GM19238 (cell line): ENCODE results near the gene TRAPPC5.

Experiments
- DNase-seq: peaks from one replicate; pipeline ENCODE4 v3.0.0; 2011; ENCODE audit warnings: low spot score; ENCODE audit not compliant: insufficient read length

The TRAPPC5 gene

GRCh38 chr19:7676376-7676775, 4.3 kb upstream of the TRAPPC5 start:
- no peak for DNase-seq

DNA sequence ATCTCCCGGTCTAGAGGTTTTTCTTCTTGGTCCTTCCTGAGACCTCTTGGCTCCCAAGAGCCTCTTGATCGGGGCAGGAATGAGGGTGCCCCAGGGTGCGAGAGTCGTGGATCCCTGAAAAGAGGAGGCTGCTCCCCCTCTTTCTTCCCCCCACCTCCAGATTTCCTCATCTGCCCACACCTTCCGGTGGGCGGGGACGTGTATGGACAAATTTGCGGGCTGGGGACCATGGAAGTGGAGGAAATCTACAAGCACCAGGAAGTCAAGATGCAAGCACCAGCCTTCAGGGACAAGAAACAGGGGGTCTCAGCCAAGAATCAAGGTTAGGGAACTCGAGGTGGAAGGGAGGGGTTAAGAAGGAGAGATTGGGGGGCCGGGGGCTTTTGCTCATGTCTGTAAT, 3.8 kb upstream of the TRAPPC5 start, which contains the start of gene MCEMP1:
Gene MCEMP1 (plus strand): TSS at position 237 of the 400 bp plus-strand sequence. CDS start 31 bp downstream, at position 268.
- DNase-seq: no peak

- no peak for DNase-seq
Observed at GRCh38 chr19:7677669-7678311, 2.8 kb upstream of the TRAPPC5 start.

- peak; percentile 62 for DNase-seq
Observed at GRCh38 chr19:7678971-7679751, 1.5 kb upstream of the TRAPPC5 start.

DNA sequence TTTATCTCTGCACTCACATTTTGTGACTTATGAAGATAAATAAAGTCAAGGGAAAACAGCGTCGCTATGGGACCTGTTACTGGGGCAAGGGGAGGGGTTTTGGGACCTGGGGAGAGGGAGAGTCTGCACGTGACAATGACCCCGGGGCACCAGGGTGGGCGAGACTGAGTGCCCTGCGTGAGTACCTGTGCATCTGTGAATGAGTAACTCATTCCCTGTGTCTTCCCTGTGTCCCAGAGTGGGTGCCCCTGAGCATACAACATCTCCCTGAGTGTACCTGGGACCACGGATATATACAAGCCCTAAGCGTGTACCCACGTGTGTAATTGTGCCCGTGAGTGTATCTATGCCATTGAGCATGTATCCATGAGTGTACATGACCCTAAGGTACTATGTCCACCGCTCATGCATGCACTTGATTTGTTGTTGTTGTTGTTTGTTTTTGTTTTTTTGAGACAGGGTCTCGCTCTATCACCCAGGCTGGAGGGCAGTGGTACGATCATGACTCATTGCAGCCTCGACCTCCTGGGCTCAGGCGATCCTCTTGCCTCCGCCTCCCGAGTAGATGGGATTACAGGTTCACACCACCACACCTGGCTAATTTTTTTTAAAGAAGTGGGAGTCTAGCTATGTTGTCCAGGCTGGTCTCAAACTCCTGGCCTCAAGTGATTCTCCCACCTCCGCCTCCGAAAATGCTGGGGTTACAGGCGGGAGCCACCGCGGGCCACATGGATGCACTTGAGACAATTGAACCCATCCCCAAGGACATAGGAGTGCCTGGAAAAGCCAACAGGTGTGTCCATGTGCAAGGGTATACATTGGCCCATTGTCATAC, 645 bp upstream of the TRAPPC5 start:
- no peak for DNase-seq

DNA sequence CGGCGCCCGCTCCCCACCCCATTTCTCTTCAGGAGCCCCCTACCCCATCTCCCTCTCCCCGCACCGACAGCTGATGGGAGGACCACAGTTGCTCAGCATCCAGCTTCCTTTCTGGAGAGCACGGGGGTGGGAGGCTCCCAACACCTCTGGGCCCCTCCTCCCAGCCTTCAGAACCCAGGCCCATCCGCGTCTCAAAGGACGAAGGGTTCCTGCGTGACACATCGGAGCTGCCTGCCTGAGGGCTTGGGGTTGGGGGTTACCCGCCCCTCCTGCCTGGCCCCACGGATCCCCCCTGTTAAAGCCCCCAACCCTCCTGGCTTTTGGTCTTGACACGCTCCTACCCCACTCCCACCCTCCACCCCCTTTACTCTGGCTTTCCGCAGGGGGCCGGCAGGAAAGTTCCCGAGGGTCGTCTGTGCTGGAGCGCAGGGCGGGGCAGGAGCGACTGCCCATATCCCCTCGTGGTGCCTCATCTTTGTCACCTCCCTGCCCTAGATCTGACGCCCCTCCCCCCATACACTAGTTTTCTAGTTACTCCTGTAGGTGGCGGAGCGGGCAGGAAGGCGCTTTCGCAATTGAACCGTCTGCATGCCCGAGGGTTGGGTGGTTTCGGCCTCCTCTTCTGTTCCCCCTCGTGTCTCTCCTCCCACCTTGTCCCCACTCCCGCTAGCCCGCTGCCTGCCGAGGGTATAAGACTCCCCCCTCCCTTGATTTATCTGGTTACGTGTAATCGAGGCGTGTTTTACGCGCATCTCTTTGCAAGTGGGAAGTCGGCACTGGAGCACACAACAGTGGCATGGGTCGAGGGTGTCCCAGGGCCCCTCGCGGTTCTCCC, 924 bp downstream of the TRAPPC5 start:
- DNase-seq: peak; percentile 89

DNA sequence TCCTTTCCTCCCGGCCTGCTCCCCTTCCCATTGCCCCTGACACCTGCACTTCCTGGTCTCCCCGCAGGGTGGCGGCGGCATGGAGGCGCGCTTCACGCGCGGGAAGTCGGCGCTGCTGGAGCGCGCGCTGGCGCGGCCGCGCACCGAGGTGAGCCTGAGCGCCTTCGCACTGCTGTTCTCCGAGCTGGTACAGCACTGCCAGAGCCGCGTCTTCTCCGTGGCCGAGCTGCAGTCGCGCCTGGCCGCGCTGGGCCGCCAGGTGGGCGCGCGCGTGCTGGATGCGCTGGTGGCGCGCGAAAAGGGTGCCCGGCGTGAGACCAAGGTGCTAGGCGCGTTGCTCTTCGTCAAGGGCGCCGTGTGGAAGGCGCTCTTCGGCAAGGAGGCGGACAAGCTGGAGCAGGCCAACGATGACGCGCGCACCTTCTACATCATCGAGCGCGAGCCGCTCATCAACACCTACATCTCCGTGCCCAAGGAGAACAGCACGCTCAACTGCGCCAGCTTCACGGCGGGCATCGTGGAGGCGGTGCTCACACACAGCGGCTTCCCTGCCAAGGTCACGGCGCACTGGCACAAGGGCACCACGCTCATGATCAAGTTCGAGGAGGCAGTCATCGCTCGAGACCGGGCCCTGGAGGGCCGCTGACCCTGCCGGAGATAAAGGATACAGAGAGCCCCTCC, 1.7 kb downstream of the TRAPPC5 start:
- DNase-seq: no peak

DNA sequence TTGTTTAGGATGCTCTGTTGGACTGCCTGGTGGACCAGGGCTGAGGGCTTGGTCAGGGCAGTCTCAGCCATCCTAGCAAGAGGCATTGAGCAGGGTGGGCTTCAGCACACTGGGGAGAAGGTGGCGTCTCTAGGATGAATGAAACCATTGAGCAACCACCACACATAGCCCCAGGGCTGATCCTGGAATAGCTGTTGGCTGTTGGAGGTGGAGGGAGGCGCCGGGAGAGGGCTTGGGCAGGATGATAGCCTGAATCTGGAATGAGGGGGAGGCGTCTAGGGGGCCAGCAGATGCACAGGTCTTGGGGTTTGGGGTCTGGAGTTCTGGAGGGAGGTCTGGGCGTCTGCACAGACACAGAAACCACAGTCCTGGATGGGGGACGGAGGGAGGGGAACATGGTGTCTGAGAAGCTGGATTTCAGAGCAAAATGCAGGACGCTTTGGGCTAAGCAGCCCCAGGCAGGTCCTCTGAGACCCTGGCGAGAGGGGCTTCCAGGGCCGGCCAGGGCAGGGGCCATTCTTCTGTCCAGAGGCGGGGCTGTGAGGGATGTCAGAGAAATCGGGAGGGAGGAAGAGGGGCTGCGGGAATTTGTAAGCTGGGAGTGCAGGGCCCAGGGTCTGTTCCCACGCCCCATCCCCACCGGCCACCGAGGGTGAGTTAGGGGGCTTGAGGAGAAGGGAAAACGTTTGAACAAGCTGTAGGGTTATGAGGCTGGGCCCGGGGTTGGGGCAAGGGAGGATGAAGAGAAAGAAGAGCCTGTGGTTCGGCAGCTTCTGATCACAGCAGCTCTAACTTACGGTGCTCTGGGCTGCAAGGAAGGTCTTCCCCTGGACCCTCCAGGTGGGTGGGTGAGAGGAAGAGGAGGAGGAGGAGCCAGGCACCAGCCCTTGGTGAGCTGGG, 5.2 kb downstream of the TRAPPC5 start:
- no peak for DNase-seq

DNA sequence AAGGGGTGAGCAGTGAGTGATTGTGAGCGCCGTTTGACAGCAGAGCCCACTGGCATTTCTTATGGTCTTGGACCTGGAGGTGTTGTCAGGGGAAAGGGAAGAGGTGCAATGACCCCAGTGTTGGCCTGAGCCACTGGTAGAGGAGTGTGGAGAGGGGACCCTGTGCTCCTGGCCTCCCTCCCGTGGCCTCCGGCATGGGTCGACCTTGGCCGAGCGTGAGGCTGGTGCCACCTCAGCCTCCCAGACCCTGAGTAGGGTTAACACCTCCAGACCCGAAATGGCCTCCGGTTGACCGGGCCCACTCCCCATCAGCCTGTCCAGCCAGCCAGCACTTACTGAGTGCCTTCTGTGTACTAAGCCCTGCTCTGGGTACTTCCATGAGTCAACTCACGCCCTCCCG, 6.5 kb downstream of the TRAPPC5 start:
- DNase-seq: no peak

- DNase-seq: no peak
Observed at GRCh38 chr19:7689165-7689564, 8.5 kb downstream of the TRAPPC5 start.

DNA sequence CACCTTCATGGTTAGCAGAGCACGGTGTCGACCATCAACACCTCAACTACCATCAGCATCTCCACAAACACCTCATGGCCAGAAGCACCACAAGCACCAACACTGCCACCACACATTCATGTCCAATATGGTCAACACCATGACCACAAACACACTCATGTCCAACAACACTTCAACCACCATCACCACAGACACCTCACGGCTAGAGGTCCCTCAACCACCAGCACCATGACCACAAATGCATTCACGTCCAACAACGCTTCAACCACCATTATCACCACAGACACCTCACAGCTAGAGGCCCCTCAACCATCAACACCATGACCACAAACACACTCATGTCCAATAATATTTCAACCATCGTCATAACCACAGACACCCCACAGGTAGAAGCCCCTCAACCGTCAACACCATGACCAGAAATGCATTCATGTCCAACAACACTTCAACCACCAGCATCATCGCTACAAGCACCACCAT, 10.2 kb downstream of the TRAPPC5 start:
- no peak for DNase-seq

GRCh38 chr19:7691497-7691896, 10.9 kb downstream of the TRAPPC5 start:
- DNase-seq: no peak

DNA sequence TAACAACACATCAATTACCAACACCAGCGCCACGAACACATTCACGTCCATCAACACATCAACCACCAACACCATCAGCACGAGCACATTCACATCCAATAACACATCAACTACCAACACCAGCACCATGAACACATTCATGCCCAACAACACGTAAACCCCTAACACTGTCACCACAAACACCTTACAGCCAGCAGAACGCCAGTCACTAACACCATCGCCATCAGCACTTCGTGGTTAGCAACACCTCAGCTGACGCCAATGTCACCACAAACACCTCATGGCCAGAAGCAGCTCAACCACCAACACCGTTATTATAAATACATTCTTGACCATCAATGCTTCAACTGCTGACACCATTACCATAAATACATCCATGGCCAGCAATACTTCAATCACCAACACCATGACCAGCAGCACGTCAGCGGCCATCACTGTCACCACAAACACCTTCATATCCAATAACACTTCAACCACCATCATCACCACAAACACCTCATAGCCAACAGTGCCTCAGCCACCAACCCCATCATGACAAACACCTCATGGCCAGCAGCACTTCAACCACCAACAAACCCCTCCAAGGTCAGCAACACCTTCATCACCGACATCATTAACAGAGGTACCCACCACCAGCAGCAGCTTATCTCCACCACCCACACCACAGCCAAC, 11.9 kb downstream of the TRAPPC5 start:
- DNase-seq: no peak

DNA sequence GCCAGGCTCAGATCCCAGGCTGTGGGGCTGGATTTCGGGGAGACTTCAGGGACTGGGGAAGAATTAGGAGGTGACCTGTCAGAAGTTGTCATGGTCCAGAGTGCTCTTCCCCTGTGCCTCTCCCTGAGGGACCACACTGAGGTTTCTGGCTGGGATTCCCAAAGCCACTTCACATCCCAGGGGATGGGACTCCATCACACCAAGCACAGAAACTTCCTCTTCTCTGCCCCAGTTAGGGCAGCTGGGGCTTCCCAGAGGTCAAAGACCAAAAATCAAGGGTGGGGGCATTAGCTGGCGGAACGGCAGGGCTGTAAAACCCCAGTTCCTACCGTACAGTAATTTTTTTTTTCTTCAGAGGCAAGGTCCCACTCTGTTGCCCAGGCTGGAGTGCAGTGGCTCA, 13.9 kb downstream of the TRAPPC5 start:
- no peak for DNase-seq

GRCh38 chr19:7697721-7698287, 17.2 kb downstream of the TRAPPC5 start:
- DNase-seq: no peak

GRCh38 chr19:7698583-7698982, 17.9 kb downstream of the TRAPPC5 start:
- no peak for DNase-seq

DNA sequence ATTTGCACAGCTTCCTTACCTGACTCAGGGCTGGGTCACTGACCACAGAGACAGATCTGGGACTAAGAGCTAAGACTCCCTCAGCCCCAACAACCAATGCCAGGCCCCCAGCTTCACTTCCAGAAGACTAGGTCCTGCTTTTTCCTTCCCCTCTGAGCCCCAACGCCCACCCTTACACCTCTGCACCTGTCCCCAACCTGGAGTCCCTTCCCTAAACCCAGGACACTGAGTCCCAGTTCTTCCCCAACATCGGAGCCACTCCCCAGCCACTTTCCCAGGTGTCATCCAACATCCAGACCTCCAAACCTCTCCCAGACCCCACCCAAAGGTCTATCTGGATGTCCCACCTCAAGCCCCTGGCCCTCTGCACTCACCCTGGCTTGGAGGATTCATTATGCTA, 18.4 kb downstream of the TRAPPC5 start:
- no peak for DNase-seq
